Measurements from ENCODE around the gene KIAA1958. TPM values are rescaled to one million over a fixed set of nuclear protein-coding genes. Genes with fewer than 3 reads are reported as not detected.

Gene KIAA1958
- total and polyA plus RNA-seq, 10 of the 15 experiments (the other 5 are each of a cell fraction or from before 2014, with no cell fraction given) = 0.53 to 8.7 (median 4.0) TPM

- H2AFZ ChIP-seq (ENCODE audit: control insufficient read depth, low read depth, low read length) = no peak overlapping the region
- peaks cover 10% of the 10 kb centered on the region; the same call in 1 of the 2 replicates for H3K4me1 ChIP-seq (ENCODE audit: control insufficient read depth, insufficient read depth, low read length)
- CTCF ChIA-PET = interaction anchor here (0.7 kb wide), 1 partner anchor 11 kb away, joined by 3 read pairs; no protein-coding TSS in a partner anchor
- H3K36me3 ChIP-seq (ENCODE audit: control insufficient read depth in 2 of 2, insufficient read depth in 2 of 2, low read length in 1 of 2) = peaks cover 3 to 12% of the 10 kb centered on the region in 2 experiments; a peak in 3 of 4 replicates
- no peak overlapping the region for H3K9ac ChIP-seq (ENCODE audit: control insufficient read depth, insufficient read depth, low read length)
- BruUV-seq (replicated peaks) = no TSS peak
- FAIRE-seq = peak; percentile 27
- in situ Hi-C loops (cut with MboI) = no loop called here
- H3K27ac ChIP-seq (ENCODE audit: control insufficient read depth, insufficient read depth) = no peak overlapping the region
- intact Hi-C loops (cut with micrococcal nuclease; ENCODE audit: unreplicated experiment) = no loop called here
- no peak overlapping the region for H3K4me2 ChIP-seq (ENCODE audit: control insufficient read depth, insufficient read depth)
- peak; percentile 48; the same call in 2 of the 3 replicates for ATAC-seq
- DNase-seq (ENCODE audit: low read depth, low spot score) = no peak
- POLR2A ChIA-PET = no interaction called here
- RAD21 ChIA-PET (ENCODE audit: unreplicated experiment) = no interaction called here
- TF ChIP-seq RFX5 (IDR thresholded peaks at IDR 0.05; ENCODE audit: low read depth, low read length) (no peak), STAT3 (IDR thresholded peaks at IDR 0.05; ENCODE audit: low read depth, low read length) (no peak), RUNX3 (IDR thresholded peaks at IDR 0.05; ENCODE audit: low read length) (peak; percentile 18; the same call in 1 of the 2 replicates), TCF7 (IDR thresholded peaks at IDR 0.05; ENCODE audit: borderline replicate concordance) (no peak), SMAD5 (IDR thresholded peaks at IDR 0.05; ENCODE audit: low read depth) (no peak), ATF7 (IDR thresholded peaks at IDR 0.05; ENCODE audit: low read depth) (peak; percentile 54; the same call in 1 of the 2 replicates), SRF (IDR thresholded peaks at IDR 0.05; ENCODE audit: low read depth in 2 of 2, low read length in 2 of 2) (no peak)
- no peaks in the 10 kb centered on the region; the same call in 1 of the 2 replicates for H3K79me2 ChIP-seq (ENCODE audit: control insufficient read depth, insufficient read depth, low read length)
- H3K27me3 ChIP-seq (replicated peaks in 1 of 2; ENCODE audit: control insufficient read depth in 2 of 2, insufficient read depth in 2 of 2, low read length in 1 of 2) = no peaks in the 10 kb centered on the region
- no peak overlapping the region for H3K4me3 ChIP-seq
- SMC1A ChIA-PET (ENCODE audit: uncharacterized antibody, unreplicated experiment) = interaction anchor here (1.1 kb wide), 1 partner anchor 11 kb away, joined by 3 read pairs; no protein-coding TSS in a partner anchor
- no peaks in the 10 kb centered on the region for H3K9me3 ChIP-seq (replicated peaks; ENCODE audit: control insufficient read depth, insufficient read depth, low read length)
- H4K20me1 ChIP-seq (ENCODE audit: control insufficient read depth, insufficient read depth) = no peaks in the 10 kb centered on the region
Measured at GRCh38 chr9:112700085-112700484, 213.5 kb downstream of the KIAA1958 start.

GRCh38 chr9:112703304-112703703 is 216.7 kb downstream of the KIAA1958 start:
- CTCF ChIA-PET = interaction anchor here (1.4 kb wide), 1 partner anchor 15 kb away, joined by 3 read pairs; the partner anchor contains the start of gene INIP
- H3K9ac ChIP-seq (ENCODE audit: control insufficient read depth, insufficient read depth, low read length) = no peak overlapping the region
- H3K27ac ChIP-seq (ENCODE audit: control insufficient read depth, insufficient read depth) = no peak overlapping the region
- no peak overlapping the region for H2AFZ ChIP-seq (ENCODE audit: control insufficient read depth, low read depth, low read length)
- H3K9me3 ChIP-seq (replicated peaks; ENCODE audit: control insufficient read depth, insufficient read depth, low read length) = no peaks in the 10 kb centered on the region
- H4K20me1 ChIP-seq (ENCODE audit: control insufficient read depth, insufficient read depth) = no peaks in the 10 kb centered on the region
- no peak overlapping the region for H3K4me2 ChIP-seq (ENCODE audit: control insufficient read depth, insufficient read depth)
- in situ Hi-C loops (cut with MboI) = no loop called here
- POLR2A ChIA-PET = no interaction called here
- ATAC-seq = no peak
- H3K36me3 ChIP-seq (ENCODE audit: control insufficient read depth in 2 of 2, insufficient read depth in 2 of 2, low read length in 1 of 2) = peaks cover 0 to 5% of the 10 kb centered on the region in 2 experiments; a peak in 1 of 4 replicates
- DNase-seq (ENCODE audit: low read depth, low spot score) = no peak
- intact Hi-C loops (cut with micrococcal nuclease; ENCODE audit: unreplicated experiment) = no loop called here
- H3K4me1 ChIP-seq (ENCODE audit: control insufficient read depth, insufficient read depth, low read length) = peaks cover 10% of the 10 kb centered on the region; the same call in 1 of the 2 replicates
- BruUV-seq (replicated peaks) = no TSS peak
- no peak for FAIRE-seq
- no peaks in the 10 kb centered on the region for H3K27me3 ChIP-seq (replicated peaks in 1 of 2; ENCODE audit: control insufficient read depth in 2 of 2, insufficient read depth in 2 of 2, low read length in 1 of 2)
- TF ChIP-seq ZNF207 (IDR thresholded peaks at IDR 0.05; ENCODE audit: borderline replicate concordance) (no peak), CEBPZ (IDR thresholded peaks at IDR 0.05; ENCODE audit: low read depth, low read length) (no peak), USF1 (IDR thresholded peaks at IDR 0.05; ENCODE audit: borderline replicate concordance, extremely low read length, insufficient read depth, low read depth, low read length) (no peak), SREBF2 (IDR thresholded peaks at IDR 0.05; ENCODE audit: low read length) (no peak), RAD51 (IDR thresholded peaks at IDR 0.05) (no peak), HCFC1 (IDR thresholded peaks at IDR 0.05; ENCODE audit: low read length) (no peak), BRCA1 (IDR thresholded peaks at IDR 0.05; ENCODE audit: low read depth, low read length) (no peak), STAT3 (IDR thresholded peaks at IDR 0.05; ENCODE audit: low read depth, low read length) (no peak), ZNF274 (IDR thresholded peaks at IDR 0.05; ENCODE audit: insufficient read depth, insufficient read length) (no peak), NFYA (IDR thresholded peaks at IDR 0.05; ENCODE audit: borderline replicate concordance, low read depth, low read length) (no peak)
- WGBS (ENCODE audit: insufficient coverage, insufficient replicate concordance, low lambda C conversion rate, missing lambda C conversion rate) = 63% methylated on average over 2 of the region's 2 CpGs
- SMC1A ChIA-PET (ENCODE audit: uncharacterized antibody, unreplicated experiment) = interaction anchor here (0.6 to 1.3 kb wide), 2 partner anchors 13 to 17 kb away, joined by 3 read pairs; no protein-coding TSS in a partner anchor
- RAD21 ChIA-PET (ENCODE audit: unreplicated experiment) = no interaction called here
- H3K4me3 ChIP-seq = no peak overlapping the region
- no peaks in the 10 kb centered on the region; the same call in none of the 2 replicates for H3K79me2 ChIP-seq (ENCODE audit: control insufficient read depth, insufficient read depth, low read length)

Data from GM12878 (cell line).